IMR-90 (cell line): Measurements from ENCODE around the gene TRMO. TPM values are rescaled to one million over a fixed set of nuclear protein-coding genes. Genes with fewer than 3 reads are reported as not detected.

Experiments
- ATAC-seq: fragments of 200-7000 bp; cut with Tn5 transposase; 2 replicates; pipeline ENCODE4 v1.9.1; 2020; ENCODE audit warnings: low read depth, mild to moderate bottlenecking, moderate library complexity
- BruUV-seq: library from RNA; stranded (reverse); fragments of 400-500 nt; replicated peaks from 2 replicates; lab custom pipeline; 2021; lab: Mats Ljungman, UMichigan
- CTCF ChIA-PET: fragments of 300-600 bp; formaldehyde crosslinking; extraction: SDS; loops from one replicate; lab custom pipeline; 2021; ENCODE audit warnings: antibody characterized with exemption; lab: Yijun Ruan, JAX
- POLR2A ChIA-PET: fragments of 300-600 bp; sonication (Branson Sonifier 250); formaldehyde crosslinking; loops from one replicate; lab custom pipeline; 2022; ENCODE audit warnings: antibody characterized with exemption; ENCODE audit not compliant: unreplicated experiment; lab: Charles Lee
- DNase-seq: peaks from one replicate; pipeline ENCODE4 v3.0.0; 2013
- H2AFZ ChIP-seq: replicated peaks from 2 replicates; pipeline ENCODE3; 2013; ENCODE audit warnings: low read length, mild to moderate bottlenecking; ENCODE audit not compliant: poor library complexity
- H2AK5ac ChIP-seq: 2 replicates; pipeline ENCODE4 v1.6.1; 2013; ENCODE audit warnings: low read depth, low read length, inconsistent platforms
- H2AK9ac ChIP-seq: replicated peaks from 2 replicates; pipeline ENCODE3; 2013; ENCODE audit warnings: mild to moderate bottlenecking, low read depth, low read length, moderate library complexity; ENCODE audit not compliant: poor library complexity
- H2BK120ac ChIP-seq: 2 replicates; pipeline ENCODE4 v1.6.1; 2013; ENCODE audit warnings: low read depth, low read length, inconsistent platforms
- H2BK15ac ChIP-seq: 3 replicates; pipeline ENCODE4 v1.6.1; 2013; ENCODE audit warnings: low read depth, low read length, inconsistent platforms
- H2BK20ac ChIP-seq: 2 replicates; pipeline ENCODE4 v1.6.1; 2013; ENCODE audit warnings: low read depth, mild to moderate bottlenecking, inconsistent platforms, low read length, moderate library complexity
- H2BK5ac ChIP-seq: 2 replicates; pipeline ENCODE4 v1.6.1; 2013; ENCODE audit warnings: mild to moderate bottlenecking, low read depth, low read length, inconsistent platforms; ENCODE audit not compliant: poor library complexity, severe bottlenecking
- H3K14ac ChIP-seq: replicated peaks from 2 replicates; pipeline ENCODE4 v1.6.1; 2013; ENCODE audit warnings: low read depth, low read length, inconsistent platforms
- H3K18ac ChIP-seq: 2 replicates; pipeline ENCODE4 v1.6.1; 2013; ENCODE audit warnings: low read depth, low read length, control low read depth
- H3K23ac ChIP-seq: 2 replicates; pipeline ENCODE4 v1.6.1; 2013; ENCODE audit warnings: low read depth, low read length, inconsistent platforms
- H3K27ac ChIP-seq: 2 replicates; pipeline ENCODE4 v1.5.1; 2013; ENCODE audit warnings: mild to moderate bottlenecking, control low read depth, low read length; ENCODE audit not compliant: insufficient read depth
- H3K27me3 ChIP-seq: 2 replicates; pipeline ENCODE4 v1.6.1; 2013; ENCODE audit warnings: low read length; ENCODE audit not compliant: control insufficient read depth, insufficient read depth
- H3K36me3 ChIP-seq: 2 replicates; pipeline ENCODE4 v1.6.1; 2013; ENCODE audit warnings: low read length, mixed read lengths; ENCODE audit not compliant: control insufficient read depth, insufficient read depth
- H3K4ac ChIP-seq: 2 replicates; pipeline ENCODE4 v1.6.1; 2013; ENCODE audit warnings: low read depth, low read length, inconsistent platforms
- H3K4me1 ChIP-seq: 2 replicates; pipeline ENCODE4 v1.6.1; 2013; ENCODE audit warnings: low read length, mixed read lengths; ENCODE audit not compliant: control insufficient read depth, insufficient read depth
- H3K4me2 ChIP-seq: 2 replicates; pipeline ENCODE4 v1.6.1; 2013; ENCODE audit warnings: low read depth, mild to moderate bottlenecking, control low read depth, low read length, moderate library complexity
- H3K4me3 ChIP-seq: 2 replicates; pipeline ENCODE4 v1.5.1; 2013; ENCODE audit warnings: low read depth, mild to moderate bottlenecking, control low read depth, low read length, moderate library complexity; ENCODE audit not compliant: insufficient read depth
- H3K56ac ChIP-seq: 2 replicates; pipeline ENCODE4 v1.6.1; 2013; ENCODE audit warnings: low read length, inconsistent platforms; ENCODE audit not compliant: insufficient read depth; ENCODE audit errors: extremely low read depth
- H3K79me1 ChIP-seq, 2 experiments: 2 replicates each; pipeline ENCODE4 v1.6.1; 2013; ENCODE audit warnings: low read length in 2 of 2, inconsistent platforms in 1 of 2, low read depth in 1 of 2
- H3K9ac ChIP-seq: 2 replicates; pipeline ENCODE4 v1.6.1; 2013; ENCODE audit warnings: low read depth, low read length, control low read depth
- H3K9me1 ChIP-seq: 2 replicates; pipeline ENCODE4 v1.6.1; 2013; ENCODE audit warnings: low read length, inconsistent platforms; ENCODE audit not compliant: insufficient read depth
- H3K9me3 ChIP-seq: 2 replicates; pipeline ENCODE4 v1.6.1; 2013; ENCODE audit warnings: low read length; ENCODE audit not compliant: control insufficient read depth, insufficient read depth
- H4K20me1 ChIP-seq: 2 replicates; pipeline ENCODE4 v1.6.1; 2013; ENCODE audit warnings: low read length, inconsistent platforms; ENCODE audit not compliant: insufficient read depth
- H4K5ac ChIP-seq: 2 replicates; pipeline ENCODE4 v1.6.1; 2013; ENCODE audit warnings: mild to moderate bottlenecking, low read depth, low read length, control low read depth
- H4K8ac ChIP-seq, 2 experiments: 2 replicates each; pipeline ENCODE4 v1.6.1; 2013; ENCODE audit warnings: low read depth in 2 of 2, low read length in 2 of 2, control low read depth in 1 of 2, inconsistent platforms in 1 of 2
- H4K91ac ChIP-seq: 2 replicates; pipeline ENCODE4 v1.6.1; 2013; ENCODE audit warnings: low read depth, low read length, inconsistent platforms; ENCODE audit not compliant: insufficient read depth
- CEBPB ChIP-seq: IDR thresholded peaks from 2 replicates; pipeline ENCODE4 v1.6.1; 2012; ENCODE audit warnings: low read depth, low read length, improper control_type of control experiment
- CHD1 ChIP-seq: IDR thresholded peaks from 2 replicates; pipeline ENCODE4 v1.6.1; 2012; ENCODE audit warnings: low read depth, low read length, improper control_type of control experiment
- MAFK ChIP-seq: IDR thresholded peaks from 2 replicates; pipeline ENCODE4 v1.6.1; 2012; ENCODE audit warnings: low read depth, low read length, improper control_type of control experiment
- NFE2L2 ChIP-seq: fragments of 150-350 bp; IDR thresholded peaks from 2 replicates; pipeline ENCODE4 v1.6.1; 2016; ENCODE audit warnings: low read depth, mild to moderate bottlenecking, low read length
- RCOR1 ChIP-seq: IDR thresholded peaks from 2 replicates; pipeline ENCODE4 v1.6.1; 2012; ENCODE audit warnings: mild to moderate bottlenecking, low read length, improper control_type of control experiment; ENCODE audit not compliant: insufficient replicate concordance
- WGBS, 2 experiments: methylation state at CpG; one replicate each; pipeline versions ENCODE4 v1.1.5 to v1.1.7; 2013; ENCODE audit warnings: missing lambda C conversion rate in 2 of 2; ENCODE audit not compliant: insufficient read length in 1 of 2; ENCODE audit errors: extremely low coverage in 2 of 2; 5-methylcytosine and 5-hydroxymethylcytosine counted together
- dilution Hi-C: fragments of 300-500 bp; cut with HindIII; formaldehyde crosslinking; loops from one replicate; pipeline ENCODE4 v1.14.3; 2018; ENCODE audit warnings: low sequenced_read_pairs; ENCODE audit not compliant: unreplicated experiment
- in situ Hi-C: fragments of 300-500 bp; cut with MboI; formaldehyde crosslinking; loops from 3 replicates; pipeline ENCODE4 v1.14.3; 2019; ENCODE audit warnings: low sequenced_read_pairs, inconsistent platforms, mixed read lengths
- intact Hi-C: fragments of 100-400 bp; cut with micrococcal nuclease; formaldehyde crosslinking; loops from 2 replicates; pipeline ENCODE4 v1.10.0; 2022
- polyA plus RNA-seq, 3 experiments: library from polyadenylated mRNA; depleted of rRNA; stranded (reverse); fragments of >200 nt; gene quantifications; 2 replicates each; pipeline ENCODE4 v1.2.3, GENCODE V29; 2012; ENCODE audit warnings: low replicate concordance in 1 of 3
- total RNA-seq: library from RNA; depleted of rRNA; stranded (reverse); fragments of >200 nt; gene quantifications from 2 replicates; pipeline ENCODE4 v1.2.3, GENCODE V29; 2012
- TF ChIP-seq, protein P1 (sequence below): fragments of 150-350 bp; IDR thresholded peaks from 2 replicates; pipeline ENCODE4 v1.6.1; 2017; ENCODE audit warnings: mild to moderate bottlenecking, antibody characterized with exemption, low read length, low read depth

Gene TRMO
- total and polyA plus RNA-seq, 2 of the 4 experiments (the other 2 are of a cell fraction) = 10.2 to 19.9 TPM

DNA sequence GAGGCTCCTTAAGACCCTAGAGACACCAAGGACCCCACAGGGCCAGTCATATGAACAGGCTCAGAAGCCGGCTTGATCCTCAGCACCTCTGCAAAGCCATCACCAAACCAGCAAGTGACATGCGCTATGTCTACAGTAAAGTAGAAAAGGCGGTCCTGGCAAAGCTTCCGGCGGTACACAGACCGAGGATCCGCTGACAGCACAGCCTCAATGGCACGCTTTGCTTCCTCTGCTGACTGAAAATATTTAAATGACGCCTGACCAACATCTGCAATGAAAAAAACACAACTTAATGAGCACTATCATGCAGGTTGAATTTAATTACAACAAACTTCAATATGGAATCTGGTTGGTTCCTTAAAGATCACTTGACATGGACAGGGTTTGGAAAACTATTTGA lies 17.6 kb downstream of the TRMO start:
- Histone ChIP-seq H2BK20ac (no peak overlapping the region), H3K9ac (no peak overlapping the region), H2AK9ac (no peak overlapping the region), H3K79me1 (peaks cover 14 to 20% of the 10 kb centered on the region in 2 experiments; a peak in 3 of 4 replicates), H3K4me3 (no peak overlapping the region), H3K4me1 (no peaks in the 10 kb centered on the region), H3K4ac (no peak overlapping the region), H3K56ac (no peak overlapping the region), H2AFZ (no peak overlapping the region), H4K8ac (no peak overlapping the region), H4K5ac (no peak overlapping the region), H3K27ac (no peak overlapping the region), H2BK120ac (no peak overlapping the region), H3K9me1 (peaks cover 5% of the 10 kb centered on the region; the same call in 1 of the 2 replicates), H3K18ac (no peak overlapping the region), H3K36me3 (peaks cover 8% of the 10 kb centered on the region), H2AK5ac (no peak overlapping the region), H3K4me2 (no peak overlapping the region), H3K14ac (no peak overlapping the region), H3K23ac (no peak overlapping the region), H4K20me1 (0 out of 2 replicates have a peak, but pooled peaks cover 3% of the 10 kb centered on the region), H3K9me3 (no peaks in the 10 kb centered on the region), H3K27me3 (no peaks in the 10 kb centered on the region), H4K91ac (no peak overlapping the region), H2BK5ac (no peak overlapping the region), H2BK15ac (no peak overlapping the region)
- DNase-seq (no peak), ATAC-seq (no peak)
- BruUV-seq = no TSS peak
- in situ Hi-C loops = loop anchor here (5.0 kb wide), 1 partner anchor 192 kb away; no protein-coding TSS in a partner anchor
- dilution Hi-C loops = no loop called here
- no CpG with 5 or more reads among the region's 9 CpGs for WGBS, 2 experiments
- POLR2A ChIA-PET = no interaction called here
- CTCF ChIA-PET = no interaction called here
- TF ChIP-seq CHD1 (no peak), RCOR1 (no peak), CEBPB (no peak), MAFK (no peak), NFE2L2 (no peak)
- TF ChIP-seq, protein P1, sequence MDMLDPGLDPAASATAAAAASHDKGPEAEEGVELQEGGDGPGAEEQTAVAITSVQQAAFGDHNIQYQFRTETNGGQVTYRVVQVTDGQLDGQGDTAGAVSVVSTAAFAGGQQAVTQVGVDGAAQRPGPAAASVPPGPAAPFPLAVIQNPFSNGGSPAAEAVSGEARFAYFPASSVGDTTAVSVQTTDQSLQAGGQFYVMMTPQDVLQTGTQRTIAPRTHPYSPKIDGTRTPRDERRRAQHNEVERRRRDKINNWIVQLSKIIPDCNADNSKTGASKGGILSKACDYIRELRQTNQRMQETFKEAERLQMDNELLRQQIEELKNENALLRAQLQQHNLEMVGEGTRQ = no peak
- intact Hi-C loops = no loop called here
